ENCODE results near the gene SCAF4.
A peak's percentile ranks its signal among the peaks of the same experiment; 100 is the strongest.

Gene SCAF4

GRCh38 chr21:31735511-31735992 is 3.6 kb upstream of the SCAF4 start:
- DNase-seq: no peak

- DNase-seq: no peak
Measured at GRCh38 chr21:31733551-31734149, 1.7 kb upstream of the SCAF4 start.

GRCh38 chr21:31732597-31733550 is 956 bp upstream of the SCAF4 start:
- peak; percentile 53 for DNase-seq

GRCh38 chr21:31731056-31731856 is 662 bp downstream of the SCAF4 start:
- peak; percentile 41 for DNase-seq

GRCh38 chr21:31730712-31731055 is 1.2 kb downstream of the SCAF4 start:
- DNase-seq: peak; percentile 41

GRCh38 chr21:31729622-31730343 is 2.1 kb downstream of the SCAF4 start:
- no peak for DNase-seq

GRCh38 chr21:31728952-31729351 is 3.0 kb downstream of the SCAF4 start:
- DNase-seq: no peak

- no peak for DNase-seq
Measured at GRCh38 chr21:31728191-31728590, 3.7 kb downstream of the SCAF4 start.

GRCh38 chr21:31727181-31727580 is 4.7 kb downstream of the SCAF4 start:
- no peak for DNase-seq

- no peak for DNase-seq
Measured at GRCh38 chr21:31726407-31726806, 5.5 kb downstream of the SCAF4 start.

GRCh38 chr21:31725202-31725839 is 6.6 kb downstream of the SCAF4 start:
- DNase-seq: no peak

- no peak for DNase-seq
Measured at GRCh38 chr21:31724552-31724951, 7.4 kb downstream of the SCAF4 start.

- DNase-seq: no peak
Measured at GRCh38 chr21:31721381-31721780, 10.5 kb downstream of the SCAF4 start.

GRCh38 chr21:31720739-31721138 is 11.2 kb downstream of the SCAF4 start:
- no peak for DNase-seq

- no peak for DNase-seq
Measured at GRCh38 chr21:31720330-31720729, 11.6 kb downstream of the SCAF4 start.

- DNase-seq: no peak
Measured at GRCh38 chr21:31716106-31716505, 15.8 kb downstream of the SCAF4 start.

GRCh38 chr21:31714741-31715365 is 17.1 kb downstream of the SCAF4 start:
- no peak for DNase-seq

- DNase-seq: no peak
Measured at GRCh38 chr21:31713973-31714740, 17.8 kb downstream of the SCAF4 start.

GRCh38 chr21:31713115-31713514 is 18.8 kb downstream of the SCAF4 start:
- DNase-seq: no peak

- no peak for DNase-seq
Measured at GRCh38 chr21:31711745-31712285, 20.1 kb downstream of the SCAF4 start.

- DNase-seq: no peak
Measured at GRCh38 chr21:31711326-31711725, 20.6 kb downstream of the SCAF4 start.
